HG02763 (cell line): ENCODE results near the gene PCP4L1.
A peak's percentile ranks its signal among the peaks of the same experiment; 100 is the strongest.
"Not testable (repeated sequence)": the region's sequence is repeated elsewhere in the genome, so short reads cannot be mapped to it uniquely, and the experiment has no call there.

Source experiments
- ATAC-seq: cut with Tn5 transposase; IDR thresholded peaks from one replicate; pipeline ENCODE4 v1.9.1; 2021; ENCODE audit warnings: mild to moderate bottlenecking, moderate library complexity; ENCODE audit not compliant: unreplicated experiment

PCP4L1 gene

DNA sequence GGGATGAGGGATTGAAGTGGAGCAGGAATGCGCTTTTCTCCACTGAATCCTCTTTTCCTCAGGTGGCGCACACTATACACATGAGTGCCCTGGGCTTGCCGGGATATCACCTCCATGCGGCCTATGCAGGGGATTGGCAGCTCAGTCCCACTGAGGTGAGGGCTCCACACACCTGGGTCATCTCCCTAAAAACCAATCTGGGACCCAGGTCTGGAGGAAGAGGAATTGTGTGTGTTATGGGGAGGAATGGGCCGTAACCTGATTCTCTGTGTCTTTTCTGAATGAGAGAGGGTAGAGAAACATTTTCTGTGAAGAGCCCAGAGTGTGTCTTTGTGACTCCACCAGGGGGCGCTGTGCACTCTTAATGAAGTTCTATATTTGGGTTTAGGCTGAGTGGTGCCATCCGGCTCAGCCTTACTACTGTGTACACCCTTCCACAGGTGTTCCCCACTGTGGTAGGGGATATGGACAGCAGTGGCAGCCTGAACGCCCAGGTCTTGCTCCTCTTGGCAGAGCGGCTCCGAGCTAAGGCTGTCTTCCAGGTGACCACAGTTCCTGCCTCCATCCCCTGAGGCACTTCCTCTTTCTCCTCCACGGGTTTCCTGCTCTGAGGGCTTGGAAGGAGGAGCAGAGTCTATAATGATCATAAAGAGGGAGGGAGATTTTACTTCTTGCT lies 31.2 kb upstream of the PCP4L1 start:
- ATAC-seq = peak; percentile 30

DNA sequence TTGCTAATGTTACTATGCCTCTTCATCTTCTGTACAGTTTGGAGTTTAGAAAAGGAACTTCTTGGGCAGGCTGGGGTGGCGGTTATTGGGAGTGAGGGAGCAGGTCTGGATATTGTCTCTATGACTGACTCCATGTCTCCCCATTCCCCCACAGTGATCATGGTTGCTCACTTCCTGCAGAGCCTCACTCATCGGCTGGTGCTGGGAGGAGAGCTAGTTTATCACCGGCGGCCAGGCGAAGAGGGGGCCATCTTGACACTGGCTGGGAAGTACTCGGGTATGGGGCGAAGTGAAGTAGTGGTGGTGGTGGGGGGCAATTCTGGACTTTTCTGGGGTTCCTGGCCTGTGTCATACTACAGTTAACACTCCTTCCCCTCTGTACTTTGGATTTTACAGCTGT lies 30.5 kb upstream of the PCP4L1 start:
- no peak for ATAC-seq

DNA sequence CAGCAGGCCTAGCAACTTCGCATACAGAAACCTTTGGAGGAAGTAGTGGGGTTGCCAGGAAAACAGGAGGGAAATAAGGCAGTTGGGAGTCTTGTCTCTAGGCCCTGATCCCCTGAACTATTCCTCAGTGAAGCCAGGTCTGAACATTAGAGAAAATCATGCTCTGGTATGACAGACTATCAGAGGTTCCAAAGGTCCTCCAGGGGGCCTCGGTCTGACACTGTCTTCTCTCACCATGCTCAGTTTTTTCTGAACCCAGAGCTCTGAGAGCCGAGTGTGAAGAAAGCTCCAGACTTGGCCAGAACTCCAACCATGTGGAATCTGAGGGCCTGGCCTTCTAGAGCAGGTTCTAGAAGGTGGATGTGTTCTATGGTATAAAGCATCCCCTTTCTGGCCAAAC lies 28.6 kb upstream of the PCP4L1 start:
- ATAC-seq = no peak

DNA sequence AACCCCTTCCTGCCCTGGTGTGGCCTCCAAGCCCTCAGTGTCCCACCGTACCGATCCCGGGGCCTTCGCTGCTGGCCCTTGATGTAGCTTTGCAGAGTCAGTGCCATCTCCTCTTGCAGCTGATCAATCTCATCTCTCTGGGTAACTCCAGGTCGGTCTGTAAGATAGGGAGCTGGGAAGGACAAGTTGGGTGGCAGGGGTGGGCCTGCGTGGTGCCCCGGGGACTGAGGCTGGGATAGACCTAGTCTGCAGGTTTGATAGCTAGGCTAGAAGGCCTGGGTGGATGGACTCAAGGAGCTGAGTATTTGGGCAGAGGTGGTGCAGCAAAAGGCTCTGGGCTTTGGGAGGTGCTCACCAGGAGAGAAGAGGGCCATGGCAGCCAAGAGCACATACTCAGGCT lies 27.8 kb upstream of the PCP4L1 start:
- no peak for ATAC-seq

DNA sequence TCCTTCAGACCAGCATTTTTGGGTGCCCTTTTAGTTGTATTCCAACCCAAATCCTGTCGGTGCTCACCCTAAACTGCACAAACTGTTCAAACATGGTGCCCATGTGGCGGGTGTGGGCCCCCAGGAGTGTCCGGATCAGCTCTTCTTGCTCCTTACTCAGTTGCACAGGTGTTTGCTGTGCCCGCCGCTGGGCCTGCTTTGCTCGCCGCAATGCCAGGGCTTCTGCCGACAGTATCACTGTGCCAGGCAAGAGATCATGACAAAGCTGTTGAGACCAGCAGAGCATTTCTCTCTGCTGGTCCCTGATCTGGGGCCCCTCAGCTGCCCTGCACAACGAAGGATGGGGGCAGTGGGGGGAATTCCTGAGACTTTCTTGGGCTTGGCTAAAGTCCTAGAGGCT lies 25.4 kb upstream of the PCP4L1 start:
- ATAC-seq = no peak

DNA sequence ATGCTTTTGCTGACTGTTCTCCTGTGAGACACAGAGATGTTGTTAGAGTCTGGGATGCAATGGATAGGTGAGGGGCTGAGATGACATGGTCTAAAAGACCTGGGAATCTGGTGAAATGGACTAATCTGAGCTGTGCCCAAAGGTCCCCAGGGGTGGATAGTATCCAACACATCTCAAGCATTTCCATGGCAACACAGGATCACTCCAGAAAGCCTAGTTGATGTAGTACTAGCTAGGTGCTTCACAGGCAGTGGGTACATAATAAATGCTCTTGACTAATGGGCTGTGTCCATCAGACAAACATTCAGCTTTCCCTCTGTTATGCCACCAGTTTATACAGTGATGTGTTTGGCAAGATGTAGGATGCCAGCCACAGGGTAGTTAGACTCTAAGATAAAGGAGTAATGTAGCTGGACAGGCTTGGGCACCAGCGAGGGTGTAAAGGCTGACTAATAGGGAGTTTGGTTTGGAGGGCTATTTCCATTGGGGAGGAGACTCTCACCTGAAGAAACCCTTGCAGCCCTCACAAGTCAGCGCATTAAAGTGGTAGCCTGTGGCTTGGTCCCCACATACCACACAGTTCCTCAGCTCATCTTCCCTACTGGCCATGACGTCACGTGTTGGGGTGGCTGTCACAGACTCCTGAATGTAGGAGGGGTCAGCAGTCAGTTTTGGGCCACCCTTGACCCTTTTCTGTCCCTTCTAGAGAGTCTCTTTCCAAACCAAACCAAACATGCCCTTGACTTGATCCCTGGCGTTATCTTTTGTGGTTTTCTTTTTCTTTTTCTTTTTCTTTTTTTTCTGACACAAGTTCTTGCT lies 22.4 kb upstream of the PCP4L1 start:
- ATAC-seq = no peak

DNA sequence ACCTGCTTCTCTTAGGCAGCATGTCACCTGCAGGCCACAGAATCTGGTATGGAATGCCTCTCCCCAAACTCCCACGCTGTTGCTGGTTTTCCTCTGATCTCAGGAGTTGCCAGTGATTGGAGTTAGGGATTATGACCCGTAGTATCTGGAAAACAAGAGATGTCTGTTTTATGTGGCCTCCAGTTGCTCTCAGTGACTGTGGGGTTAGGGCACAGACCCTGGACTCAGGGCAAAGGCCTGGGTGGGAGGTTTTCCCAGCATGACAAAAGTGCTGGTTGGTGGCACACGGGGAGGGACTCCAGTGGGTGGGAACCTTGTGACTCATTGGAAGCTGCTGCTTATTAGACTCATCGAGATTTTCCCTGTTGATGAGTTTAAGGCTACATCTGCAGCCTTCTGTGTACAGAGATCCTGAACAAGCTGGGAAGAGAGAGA lies 20.5 kb upstream of the PCP4L1 start, which contains the start of gene NR1I3:
Gene NR1I3 (minus strand): TSS at position 165 of the 435 bp plus-strand sequence. CDS start 1,638 bp downstream, outside the sequence.
- ATAC-seq = no peak

DNA sequence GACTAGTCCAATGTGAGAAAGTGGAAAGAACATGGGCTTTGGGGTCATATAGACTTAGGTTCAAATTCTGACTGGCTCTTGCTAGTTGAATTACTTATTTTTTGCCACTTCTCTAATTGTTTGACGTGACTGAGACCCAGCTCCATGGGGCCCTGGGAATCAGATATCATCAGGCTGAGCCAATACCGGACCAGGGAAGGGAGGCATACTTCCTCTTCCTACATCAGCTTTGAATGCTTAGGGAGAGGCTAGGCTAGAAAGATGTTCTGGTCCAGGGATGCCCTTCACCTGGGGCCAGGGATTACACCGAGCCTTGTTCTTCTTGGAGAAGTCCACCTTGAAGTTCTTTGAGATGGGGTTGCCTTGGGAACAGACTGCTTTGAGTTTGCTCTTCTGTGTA lies 16.9 kb upstream of the PCP4L1 start:
- ATAC-seq = no peak

DNA sequence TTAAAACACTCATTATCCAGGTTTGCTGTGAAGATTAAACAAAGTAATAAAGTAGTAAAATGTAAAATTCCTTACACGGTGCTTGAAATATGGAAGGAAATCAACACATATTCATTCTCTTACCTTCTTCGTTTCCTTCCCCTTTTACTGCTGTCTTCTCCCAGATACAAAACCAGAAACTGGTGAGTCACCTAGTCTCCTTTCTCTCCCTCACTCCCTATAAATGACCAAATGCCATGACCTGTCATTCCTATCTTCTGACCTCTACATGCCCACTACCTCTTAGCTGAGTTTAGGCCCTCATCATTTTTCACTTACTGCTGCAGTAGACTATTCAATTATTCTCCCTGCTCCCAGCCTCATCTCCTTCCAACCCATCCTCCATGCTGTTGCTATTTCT lies 16.2 kb upstream of the PCP4L1 start:
- no peak for ATAC-seq

DNA sequence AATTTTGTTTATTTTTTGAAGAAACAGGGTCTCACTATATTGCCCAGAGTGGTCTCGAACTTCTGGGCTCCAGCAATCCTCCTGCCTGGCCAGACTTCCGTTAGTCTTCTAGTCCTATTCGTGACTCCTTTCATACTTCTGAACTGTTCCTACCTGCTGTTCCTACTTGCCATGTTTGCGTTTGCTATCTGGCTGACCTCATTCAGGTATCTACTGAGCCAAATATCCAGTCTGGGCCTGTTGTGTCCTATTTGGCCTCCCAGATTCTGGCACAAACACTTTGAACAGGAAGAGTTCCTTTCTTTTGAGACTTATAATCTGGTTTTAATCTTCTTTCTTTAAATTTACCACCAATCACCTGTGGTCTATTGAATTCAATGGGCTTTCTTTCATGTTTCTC lies 13.7 kb upstream of the PCP4L1 start:
- ATAC-seq = no peak

DNA sequence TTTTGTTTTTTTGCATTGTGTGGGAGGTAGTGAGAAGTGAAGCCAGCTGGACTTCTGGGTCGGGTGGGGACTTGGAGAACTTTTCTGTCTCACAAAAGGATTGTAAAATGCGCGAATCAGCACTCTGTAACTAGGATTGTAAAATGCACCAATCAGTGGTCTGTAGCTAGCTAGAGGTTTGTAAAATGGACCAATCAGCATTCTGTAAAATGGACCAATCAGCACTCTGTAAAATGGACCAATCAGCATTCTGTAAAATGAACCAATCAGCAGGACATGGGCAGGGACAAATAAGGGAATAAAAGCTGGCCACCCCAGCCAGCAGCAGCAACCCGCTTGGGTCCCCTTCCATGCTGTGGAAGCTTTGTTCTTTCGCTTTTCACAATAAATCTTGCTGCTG lies 8.4 kb upstream of the PCP4L1 start:
- ATAC-seq = not testable (repeated sequence)

DNA sequence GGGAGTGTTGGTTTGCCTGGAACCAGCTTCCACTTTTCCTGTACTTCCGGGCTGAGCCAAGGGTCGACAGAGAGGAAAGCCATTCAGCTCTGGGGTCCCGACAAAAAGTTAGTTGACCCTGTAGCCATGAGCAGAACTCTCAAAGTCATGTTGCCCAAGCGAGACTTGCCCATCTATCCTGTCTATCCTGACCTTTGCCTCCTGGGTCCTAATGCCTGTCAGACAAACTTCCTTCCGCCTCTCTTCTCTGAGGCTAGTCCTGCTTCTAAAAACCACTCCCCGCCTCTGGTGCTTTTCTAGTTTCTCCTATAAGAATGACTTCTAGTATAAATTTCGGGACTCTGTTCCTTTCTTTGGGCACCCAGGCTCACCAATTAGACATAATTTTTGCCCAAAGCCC lies 7.7 kb upstream of the PCP4L1 start:
- ATAC-seq = no peak

DNA sequence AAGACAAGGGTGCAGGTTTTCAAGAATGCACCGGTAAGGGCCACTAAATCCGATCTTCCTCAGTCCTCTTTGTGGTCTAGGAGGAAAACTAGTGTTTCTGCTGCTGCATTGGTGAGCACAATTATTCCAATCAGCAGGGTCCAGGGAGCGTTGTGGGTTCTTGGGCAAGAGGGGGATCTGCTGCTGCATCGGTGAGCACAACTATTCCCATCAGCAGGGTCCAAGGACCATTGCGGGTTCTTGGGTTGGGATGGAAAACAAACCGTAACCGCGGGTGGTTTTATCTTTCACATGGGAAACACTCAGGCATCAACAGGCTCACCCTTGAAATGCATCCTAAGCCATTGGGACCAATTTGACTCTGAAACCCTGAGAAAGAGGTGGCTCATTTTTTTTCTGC lies 7.0 kb upstream of the PCP4L1 start:
- ATAC-seq = no peak

DNA sequence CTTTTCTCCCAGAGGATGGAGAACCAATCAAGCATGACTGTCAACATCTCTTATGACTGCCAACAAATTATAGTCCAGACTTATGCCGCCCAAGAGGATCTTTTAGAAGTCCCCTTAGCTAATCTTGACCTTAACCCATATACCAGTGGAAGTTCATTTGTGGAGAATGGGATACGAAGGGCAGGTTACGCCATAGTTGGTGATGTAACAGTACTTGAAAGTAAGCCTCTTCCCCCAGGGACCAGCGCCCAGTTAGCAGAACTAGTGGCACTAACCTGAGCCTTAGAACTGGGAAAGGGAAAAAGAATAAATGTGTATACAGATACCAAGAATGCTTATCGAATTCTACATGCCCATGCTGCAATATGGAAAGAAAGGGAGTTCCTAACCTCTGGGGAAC lies 3.2 kb upstream of the PCP4L1 start:
- ATAC-seq = not testable (repeated sequence)

DNA sequence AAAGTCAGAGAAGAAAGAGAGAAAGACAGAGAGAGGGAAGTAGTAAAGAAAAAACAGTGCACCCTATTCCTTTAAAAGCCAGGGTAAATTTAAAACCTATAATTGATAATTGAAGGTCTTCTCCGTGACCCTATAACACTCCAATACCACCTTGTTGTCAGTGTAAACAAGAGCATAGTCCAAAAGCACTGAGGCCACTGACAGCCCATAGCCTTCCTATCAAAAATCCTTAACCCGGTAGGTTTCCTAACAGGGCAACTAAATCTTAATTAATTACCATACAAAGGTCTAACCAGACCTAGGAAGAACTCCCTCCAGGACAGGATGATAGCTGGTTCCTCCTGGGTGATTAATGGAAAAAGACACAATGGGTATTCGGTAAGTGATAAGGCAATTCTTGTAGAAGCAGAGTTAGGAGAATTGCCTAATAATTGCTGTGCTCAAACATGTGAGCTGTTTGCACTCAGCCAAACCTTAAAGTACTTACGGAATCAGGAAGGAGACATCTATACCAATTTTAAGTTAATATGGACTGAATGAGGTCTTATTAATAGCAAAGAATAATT lies 2.5 kb upstream of the PCP4L1 start:
- not testable (repeated sequence) for ATAC-seq

DNA sequence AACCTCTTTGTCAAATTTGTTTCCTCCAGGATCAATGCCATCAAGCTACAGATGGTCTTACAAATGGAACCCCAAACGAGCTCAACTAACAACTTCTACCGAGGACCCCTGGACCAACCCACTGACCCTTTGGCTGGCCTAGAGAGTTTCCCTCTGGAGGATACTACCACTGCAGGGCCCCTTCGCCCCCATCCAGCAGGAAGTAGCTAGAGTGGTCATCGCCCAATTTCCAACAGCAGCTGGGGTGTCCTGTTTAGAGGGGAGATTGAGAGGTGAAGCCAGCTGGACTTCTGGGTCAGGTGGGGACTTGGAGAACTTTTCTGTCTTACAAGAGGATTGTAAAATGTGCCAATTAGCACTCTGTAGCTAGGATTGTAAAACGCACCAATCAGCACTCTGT lies 1.4 kb upstream of the PCP4L1 start:
- ATAC-seq = not testable (repeated sequence)

DNA sequence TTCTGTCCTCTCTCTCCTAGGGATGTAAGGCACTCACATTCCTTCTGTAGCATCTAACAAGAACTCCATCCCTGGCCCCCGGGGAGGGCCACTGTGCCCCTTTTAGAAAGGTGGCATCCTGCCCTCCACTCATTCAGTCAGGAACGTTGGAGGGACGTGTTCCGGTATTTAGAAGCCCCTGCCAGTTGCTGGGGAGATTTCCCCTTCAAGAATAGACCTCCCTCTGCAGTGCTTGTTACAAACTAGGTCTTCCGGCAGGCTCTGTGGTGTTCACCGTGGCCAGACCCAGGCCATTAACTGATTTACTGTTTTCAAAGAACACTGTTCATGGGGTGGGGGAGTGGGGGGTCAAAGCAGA lies 779 bp downstream of the PCP4L1 start:
- no peak for ATAC-seq

DNA sequence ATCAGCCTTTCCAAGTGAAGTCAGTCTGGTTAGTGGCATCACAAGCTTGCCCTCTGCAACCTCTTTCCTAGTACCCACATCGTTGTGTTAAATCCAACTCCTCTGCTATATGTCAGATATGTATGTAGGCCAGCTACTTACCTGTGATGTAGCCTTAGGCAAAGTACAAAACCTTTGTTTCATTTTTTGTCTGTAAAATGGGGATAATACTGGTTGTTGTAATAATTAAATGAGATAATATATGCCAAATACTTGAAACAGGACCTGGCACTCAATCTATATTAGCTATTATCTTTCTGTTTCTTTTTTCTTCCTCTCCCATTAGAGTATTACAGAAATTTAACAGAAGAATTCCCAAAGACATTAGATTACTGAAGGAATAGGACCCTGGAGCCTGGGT lies 1.2 kb downstream of the PCP4L1 start:
- no peak for ATAC-seq

DNA sequence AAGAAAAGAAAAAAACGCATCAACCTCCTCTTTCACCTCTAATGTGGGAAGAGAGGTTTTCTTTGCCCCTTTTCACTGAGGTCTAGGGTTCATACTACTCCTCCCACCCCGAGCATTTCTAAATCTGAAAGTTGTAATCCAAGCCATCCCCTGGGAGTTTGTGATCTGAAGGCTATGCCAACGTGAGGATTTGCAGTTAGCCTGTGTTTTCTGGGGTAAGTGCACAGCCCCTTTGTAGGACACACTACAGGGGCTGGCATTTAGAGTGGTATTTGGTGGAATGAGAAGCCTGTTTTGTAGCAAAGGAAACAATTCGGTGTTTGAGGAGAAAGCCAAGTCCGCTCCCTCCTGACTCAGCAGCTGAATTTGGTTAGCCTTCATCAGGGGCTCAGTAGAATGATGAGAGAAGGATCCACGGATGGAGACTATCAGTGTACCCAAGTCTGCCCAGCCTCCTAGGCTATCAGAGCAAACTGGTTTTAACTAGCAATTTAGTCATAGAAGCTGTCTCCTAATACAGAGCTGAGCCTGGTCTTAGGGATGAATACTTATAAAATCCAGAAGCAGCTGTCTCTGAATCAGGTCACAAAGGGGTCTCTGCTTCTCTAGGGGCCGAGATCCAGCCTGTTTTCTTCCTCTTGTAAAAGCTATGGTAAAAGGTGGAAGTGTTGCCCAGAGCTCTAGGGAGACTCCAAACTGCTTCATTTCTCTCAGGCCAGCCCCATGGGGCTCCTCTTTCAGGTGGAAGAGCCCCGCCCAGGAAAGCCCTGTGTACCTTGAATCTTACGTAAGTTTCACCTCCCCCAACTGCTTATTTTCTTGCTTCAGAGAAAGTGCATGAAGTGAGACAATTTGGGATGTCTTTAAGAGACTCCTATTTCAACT lies 2.1 kb downstream of the PCP4L1 start:
- ATAC-seq = no peak

DNA sequence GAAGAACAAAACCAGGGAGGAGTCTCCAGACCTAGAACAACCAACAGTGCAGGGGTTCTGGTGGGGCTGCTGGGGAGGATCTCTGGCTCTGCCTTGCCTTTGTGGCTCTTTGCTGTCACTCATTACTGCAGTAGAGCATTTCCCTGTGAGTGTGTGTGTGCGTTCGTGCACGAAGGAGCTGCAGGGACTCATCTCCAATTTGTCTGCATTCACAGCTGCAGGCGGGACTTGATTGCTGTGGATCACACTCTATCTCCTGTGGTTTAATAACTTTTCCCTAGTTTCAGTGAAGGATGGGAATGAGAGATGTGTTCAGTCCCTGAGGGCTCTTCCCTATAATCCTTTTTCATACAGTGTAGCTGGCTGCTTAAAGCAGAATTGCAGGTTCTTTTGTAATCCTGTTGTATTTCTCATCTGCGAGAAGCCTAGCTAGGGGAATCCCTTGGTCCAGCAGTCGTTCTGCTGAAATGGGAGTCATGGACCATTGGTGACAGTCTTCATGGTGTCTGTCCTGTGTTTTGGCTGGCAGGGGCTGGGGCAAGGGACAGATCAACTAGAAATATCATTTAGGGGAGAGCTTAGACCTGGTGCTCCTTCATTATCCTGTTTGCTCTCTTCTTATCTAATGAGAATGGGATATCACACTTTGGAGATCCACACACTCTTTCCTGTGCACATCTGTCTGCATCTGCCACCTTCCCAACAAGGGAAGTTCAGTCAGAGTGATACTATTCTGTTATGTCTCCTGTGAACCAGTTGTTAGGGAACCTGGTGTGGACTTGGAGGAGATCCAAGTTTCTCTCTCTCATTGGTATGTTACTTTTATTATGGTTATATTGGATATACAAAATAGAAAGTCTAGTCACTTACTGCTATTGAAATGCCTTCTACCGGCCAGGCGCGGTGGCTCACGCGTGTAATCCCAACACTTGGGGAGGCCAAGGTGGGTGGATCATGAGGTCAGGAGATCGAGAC lies 3.0 kb downstream of the PCP4L1 start:
- no peak for ATAC-seq
